HG02840 (cell line): ENCODE data around the gene TRAPPC10.

Experiments
- ATAC-seq: cut with Tn5 transposase; IDR thresholded peaks from one replicate; pipeline ENCODE4 v1.9.1; 2021; ENCODE audit warnings: mild to moderate bottlenecking, moderate library complexity, moderate number of reproducible peaks; ENCODE audit not compliant: unreplicated experiment, low FRiP score

TRAPPC10 gene, protein sequence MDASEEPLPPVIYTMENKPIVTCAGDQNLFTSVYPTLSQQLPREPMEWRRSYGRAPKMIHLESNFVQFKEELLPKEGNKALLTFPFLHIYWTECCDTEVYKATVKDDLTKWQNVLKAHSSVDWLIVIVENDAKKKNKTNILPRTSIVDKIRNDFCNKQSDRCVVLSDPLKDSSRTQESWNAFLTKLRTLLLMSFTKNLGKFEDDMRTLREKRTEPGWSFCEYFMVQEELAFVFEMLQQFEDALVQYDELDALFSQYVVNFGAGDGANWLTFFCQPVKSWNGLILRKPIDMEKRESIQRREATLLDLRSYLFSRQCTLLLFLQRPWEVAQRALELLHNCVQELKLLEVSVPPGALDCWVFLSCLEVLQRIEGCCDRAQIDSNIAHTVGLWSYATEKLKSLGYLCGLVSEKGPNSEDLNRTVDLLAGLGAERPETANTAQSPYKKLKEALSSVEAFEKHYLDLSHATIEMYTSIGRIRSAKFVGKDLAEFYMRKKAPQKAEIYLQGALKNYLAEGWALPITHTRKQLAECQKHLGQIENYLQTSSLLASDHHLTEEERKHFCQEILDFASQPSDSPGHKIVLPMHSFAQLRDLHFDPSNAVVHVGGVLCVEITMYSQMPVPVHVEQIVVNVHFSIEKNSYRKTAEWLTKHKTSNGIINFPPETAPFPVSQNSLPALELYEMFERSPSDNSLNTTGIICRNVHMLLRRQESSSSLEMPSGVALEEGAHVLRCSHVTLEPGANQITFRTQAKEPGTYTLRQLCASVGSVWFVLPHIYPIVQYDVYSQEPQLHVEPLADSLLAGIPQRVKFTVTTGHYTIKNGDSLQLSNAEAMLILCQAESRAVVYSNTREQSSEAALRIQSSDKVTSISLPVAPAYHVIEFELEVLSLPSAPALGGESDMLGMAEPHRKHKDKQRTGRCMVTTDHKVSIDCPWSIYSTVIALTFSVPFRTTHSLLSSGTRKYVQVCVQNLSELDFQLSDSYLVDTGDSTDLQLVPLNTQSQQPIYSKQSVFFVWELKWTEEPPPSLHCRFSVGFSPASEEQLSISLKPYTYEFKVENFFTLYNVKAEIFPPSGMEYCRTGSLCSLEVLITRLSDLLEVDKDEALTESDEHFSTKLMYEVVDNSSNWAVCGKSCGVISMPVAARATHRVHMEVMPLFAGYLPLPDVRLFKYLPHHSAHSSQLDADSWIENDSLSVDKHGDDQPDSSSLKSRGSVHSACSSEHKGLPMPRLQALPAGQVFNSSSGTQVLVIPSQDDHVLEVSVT

DNA sequence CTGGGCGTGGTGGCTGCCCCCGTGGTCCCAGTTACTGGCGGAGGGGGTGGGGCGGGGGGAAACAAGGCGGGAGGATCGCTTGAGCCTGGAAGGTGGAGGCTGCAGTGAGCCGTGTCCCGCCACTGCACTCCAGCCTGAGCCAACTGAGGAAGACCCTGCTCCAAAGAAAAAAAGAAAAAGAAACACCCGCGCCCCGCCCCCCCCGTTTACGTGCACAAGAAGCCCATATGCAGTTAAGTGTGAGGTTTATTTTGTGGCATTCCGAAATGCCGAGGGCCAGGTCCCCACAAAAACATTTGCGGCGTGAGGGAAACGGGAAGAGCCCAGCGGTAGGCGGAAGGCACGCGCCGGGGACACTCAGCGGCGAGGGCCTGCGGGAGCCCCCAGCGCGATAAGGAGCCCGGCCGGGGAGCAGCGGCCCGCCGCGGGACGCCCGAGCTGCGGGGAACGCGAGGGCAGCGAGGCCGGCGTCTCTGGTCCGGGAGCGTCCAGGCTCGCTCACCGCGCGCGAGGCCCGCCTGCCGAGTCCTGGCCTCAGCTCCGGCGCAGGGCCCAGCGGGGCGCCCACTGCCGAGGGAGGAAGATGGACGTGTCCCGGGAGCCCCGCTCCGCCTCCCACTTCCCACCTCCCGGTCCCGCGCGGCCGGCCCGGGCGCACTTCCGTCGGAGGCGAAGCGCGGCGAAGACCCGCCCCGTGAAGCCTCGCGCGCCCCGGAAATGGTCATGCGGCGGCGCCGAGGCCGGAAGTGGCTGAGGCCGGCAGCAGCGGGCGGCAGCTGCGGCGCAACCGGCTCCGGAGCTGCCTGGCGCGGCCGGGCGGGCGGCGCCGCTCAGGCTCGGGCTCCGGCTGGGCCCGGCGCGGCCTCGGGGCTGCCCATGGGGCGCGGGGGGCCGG lies at the start of gene TRAPPC10:
Gene TRAPPC10, plus strand, starts transcription at position 731 of the 895 bp plus-strand sequence. CDS start 185 bp downstream, outside the sequence.
- peak; percentile 53 for ATAC-seq

GRCh38 chr21:43965911-43966585 lies 46.1 kb upstream of the TRAPPC10 start:
- ATAC-seq, result no peak

- ATAC-seq, result no peak
Measured at GRCh38 chr21:43966946-43967512, 45.1 kb upstream of the TRAPPC10 start.

- no peak for ATAC-seq
Measured at GRCh38 chr21:43967981-43968380, 44.1 kb upstream of the TRAPPC10 start.

- ATAC-seq, result no peak
Measured at GRCh38 chr21:43968410-43969114, 43.5 kb upstream of the TRAPPC10 start.

- ATAC-seq, result no peak
Measured at GRCh38 chr21:43969115-43969444, 43.0 kb upstream of the TRAPPC10 start.

DNA sequence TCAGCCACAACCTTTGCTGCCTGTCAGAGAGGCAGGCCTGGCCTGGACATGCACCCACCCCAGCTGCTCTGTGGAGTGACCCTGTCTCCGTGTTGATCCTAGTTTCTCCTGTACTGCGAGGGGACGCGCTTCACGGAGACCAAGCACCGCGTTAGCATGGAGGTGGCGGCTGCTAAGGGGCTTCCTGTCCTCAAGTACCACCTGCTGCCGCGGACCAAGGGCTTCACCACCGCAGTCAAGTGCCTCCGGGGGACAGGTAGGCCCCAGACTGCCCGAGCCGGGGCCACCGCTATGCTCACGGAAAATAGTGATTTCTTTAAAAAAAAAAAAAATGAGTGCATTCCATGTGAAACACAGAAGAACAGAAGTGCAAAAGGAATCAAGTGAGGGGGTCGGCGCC lies 41.6 kb upstream of the TRAPPC10 start:
- no peak for ATAC-seq

- ATAC-seq, result no peak
Measured at GRCh38 chr21:43971201-43971991, 40.7 kb upstream of the TRAPPC10 start.

DNA sequence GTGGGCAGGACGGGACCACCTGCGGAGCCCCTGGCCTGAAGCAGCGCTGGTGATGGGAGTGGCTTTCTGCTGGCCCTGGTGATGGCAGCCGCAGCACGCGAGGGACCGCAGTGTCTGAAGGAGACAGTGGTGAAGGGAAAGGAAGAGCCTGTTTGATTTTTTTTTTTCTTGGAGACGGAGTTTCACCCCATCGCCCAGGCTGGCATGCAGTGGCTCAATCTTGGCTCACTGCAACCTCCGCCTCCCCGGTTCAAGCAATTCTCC lies 40.2 kb upstream of the TRAPPC10 start:
- no peak for ATAC-seq

- no peak for ATAC-seq
Measured at GRCh38 chr21:43972850-43973633, 39.1 kb upstream of the TRAPPC10 start.

DNA sequence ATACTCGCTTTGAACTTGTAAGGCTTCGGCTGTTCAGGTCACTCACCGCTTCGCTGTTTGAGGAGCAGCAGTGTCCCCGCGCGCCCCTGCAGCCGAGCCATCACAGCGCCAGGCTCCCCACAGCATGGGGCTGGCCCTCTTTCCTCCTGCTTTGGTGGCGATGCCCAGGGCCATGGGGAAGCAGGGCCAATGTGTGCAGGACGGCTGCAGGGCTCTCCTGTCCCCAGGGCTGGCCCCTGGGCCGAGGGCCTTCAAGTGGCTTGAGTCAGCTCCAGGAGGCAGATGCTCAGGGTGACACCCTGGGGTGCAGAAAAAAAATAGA lies 38.5 kb upstream of the TRAPPC10 start:
- ATAC-seq, result no peak

- no peak for ATAC-seq
Measured at GRCh38 chr21:43974791-43975468, 37.2 kb upstream of the TRAPPC10 start.

GRCh38 chr21:43975469-43976098 lies 36.5 kb upstream of the TRAPPC10 start:
- no peak for ATAC-seq

DNA sequence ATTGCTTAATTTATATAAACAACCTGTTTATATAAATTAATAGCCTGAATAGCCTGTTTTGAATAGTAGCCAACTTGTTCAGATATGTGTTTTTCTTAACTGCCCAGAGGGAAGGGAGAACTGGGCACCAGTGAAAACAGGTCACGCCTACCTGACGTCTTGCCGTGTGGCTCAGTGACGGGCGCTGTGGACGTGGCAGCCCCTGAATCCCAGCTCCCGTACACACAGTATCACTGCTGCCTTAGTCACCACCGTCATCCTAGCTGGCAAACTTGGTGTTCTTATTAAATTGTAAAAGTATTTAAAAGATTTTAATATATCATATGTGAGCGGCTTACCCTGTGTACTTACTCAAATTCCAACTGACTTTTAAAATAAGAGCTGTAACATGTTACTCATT lies 35.4 kb upstream of the TRAPPC10 start:
- no peak for ATAC-seq

DNA sequence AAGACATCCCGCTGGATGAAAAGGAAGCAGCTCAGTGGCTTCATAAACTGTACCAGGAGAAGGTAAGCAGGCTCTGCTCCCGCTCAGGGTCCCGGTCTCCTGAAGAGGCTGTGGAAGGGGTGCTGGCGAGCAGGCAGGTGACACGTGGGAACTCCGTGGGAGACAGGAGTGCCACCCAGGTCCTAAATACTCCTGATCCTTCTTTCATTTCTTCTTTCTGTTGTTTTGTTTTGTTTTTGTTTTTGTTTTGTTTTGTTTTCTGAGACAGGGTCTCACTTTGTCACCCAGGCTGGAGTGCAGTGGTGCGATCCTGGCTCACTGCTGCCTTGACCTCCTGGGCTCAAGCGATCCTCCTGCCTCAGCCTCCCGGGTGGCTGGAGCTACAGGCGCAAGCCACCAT lies 34.0 kb upstream of the TRAPPC10 start:
- no peak for ATAC-seq

DNA sequence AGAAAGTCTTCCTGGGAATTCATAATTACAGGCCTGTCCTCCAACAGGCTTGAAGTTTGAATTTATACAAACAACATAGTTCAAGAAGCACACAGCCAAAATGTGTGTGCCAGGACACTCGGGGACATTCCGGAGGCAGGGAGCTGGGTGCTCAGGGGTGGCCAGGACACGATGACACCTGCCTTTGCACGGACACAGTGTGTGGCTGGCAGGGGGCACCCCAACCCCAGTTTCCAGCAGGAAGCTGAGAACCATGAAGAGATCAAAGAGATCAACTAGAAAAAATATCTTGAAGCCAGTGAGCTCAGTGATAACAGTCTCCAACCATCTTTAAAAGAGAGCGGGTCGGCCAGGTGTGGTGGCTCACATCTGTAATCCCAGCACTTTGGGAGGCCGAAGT lies 32.5 kb upstream of the TRAPPC10 start:
- ATAC-seq, result no peak
